NCI-H146 treated with DMSO at 0.1 percent for 48 hours (cell line): ENCODE results near the gene ZNF438.
"Not testable (repeated sequence)": the region's sequence is repeated elsewhere in the genome, so short reads cannot be mapped to it uniquely, and the experiment has no call there.

Experiments used
- DNase-seq: peaks from one replicate; lab custom pipeline; 2025; ENCODE audit not compliant: unreplicated experiment; lab: John Stamatoyannopoulos, UW

ZNF438 gene

DNA sequence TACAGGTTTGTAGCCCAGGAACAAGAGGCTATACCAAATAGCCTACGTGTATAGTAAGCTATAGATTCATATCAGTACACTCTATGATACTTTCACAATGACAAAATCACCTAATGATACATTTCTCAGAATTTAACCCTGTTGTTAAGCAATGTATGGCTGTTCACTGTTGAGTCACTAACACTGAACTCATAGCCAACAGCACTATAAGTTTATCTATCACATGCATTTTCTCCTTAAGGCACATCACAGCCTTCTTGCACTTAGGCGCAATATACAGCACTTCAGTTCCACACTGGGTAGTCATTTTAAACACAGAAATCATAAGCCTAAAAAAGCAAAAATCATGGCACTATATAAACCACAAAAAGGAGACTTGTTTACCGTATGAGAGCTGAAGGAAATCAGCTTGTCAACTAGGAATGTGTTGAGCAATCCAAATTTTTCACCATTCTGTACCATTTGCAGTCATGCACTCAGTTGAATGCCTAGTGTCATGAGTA is 45.6 kb downstream of the ZNF438 start:
- no peak for DNase-seq

DNA sequence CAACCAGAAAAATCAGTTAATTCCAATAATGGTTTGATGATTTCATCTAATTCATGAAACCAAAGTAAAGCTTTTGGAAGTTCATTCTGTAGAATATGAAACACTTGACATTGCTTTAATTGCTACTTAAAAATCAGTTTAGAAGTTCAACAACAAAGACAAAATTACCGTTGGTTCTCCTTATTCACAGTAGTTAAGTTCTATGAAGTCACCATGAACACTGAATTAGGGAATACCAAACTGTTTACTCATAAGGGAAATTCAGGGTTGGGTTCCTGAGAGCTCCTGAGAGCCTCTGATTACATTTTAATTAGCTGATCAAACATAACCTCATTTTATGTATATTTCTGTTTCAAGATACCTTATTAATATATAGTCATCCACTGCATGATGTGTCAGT is 46.2 kb downstream of the ZNF438 start:
- no peak for DNase-seq

DNA sequence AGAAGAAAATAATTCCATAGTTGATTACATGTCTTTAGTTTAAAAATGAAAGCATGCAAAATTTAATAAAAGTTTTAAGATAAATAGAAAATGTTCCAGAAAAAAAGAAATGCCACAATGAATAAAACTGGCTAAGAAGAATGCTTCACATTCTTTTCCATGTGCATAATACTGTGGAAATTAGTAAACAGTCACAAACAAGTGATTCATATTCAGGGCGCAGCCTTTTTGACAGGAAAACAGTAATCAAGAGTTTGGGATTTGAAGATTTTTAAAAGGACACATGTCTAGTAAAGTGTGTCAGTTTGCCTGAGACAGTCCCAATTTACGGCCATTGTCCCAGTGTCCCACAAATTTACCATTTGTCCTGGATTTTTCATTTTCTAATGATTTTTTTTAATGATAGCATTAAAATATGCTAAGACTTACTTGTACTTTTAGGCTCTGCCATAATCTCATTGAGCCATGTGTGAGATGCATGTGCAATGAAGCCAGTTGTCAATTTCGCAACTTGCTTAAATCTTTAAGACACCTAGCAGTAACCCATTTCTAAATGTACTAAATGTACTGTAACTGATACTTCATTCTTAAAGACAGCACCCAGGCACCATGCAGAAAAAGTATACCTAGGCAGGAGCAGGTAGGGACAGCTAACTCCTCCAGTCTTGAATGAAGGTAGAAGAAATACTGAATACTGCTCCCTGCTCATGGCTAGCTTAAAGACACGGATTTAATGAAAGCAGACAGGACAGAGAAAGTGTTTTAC is 46.9 kb downstream of the ZNF438 start:
- no peak for DNase-seq

DNA sequence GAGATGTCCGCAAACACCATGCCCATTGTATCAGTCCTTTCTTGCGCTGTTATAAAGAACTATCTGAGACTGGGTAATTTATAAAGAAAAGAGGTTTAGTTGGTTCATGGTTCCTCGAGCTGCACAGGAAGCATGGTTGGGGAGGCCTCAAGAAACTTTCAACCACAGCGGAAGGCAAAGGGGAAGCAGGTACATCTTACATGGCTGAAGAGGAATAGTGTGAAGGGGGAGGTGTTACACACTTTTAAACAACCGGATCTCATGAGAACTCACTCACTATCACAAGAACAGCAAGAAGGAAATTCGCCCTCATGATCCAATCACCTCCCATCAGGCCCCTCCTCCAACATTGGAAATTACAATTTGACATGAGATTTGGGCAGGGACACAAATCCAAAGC is 48.5 kb downstream of the ZNF438 start:
- DNase-seq: not testable (repeated sequence)

DNA sequence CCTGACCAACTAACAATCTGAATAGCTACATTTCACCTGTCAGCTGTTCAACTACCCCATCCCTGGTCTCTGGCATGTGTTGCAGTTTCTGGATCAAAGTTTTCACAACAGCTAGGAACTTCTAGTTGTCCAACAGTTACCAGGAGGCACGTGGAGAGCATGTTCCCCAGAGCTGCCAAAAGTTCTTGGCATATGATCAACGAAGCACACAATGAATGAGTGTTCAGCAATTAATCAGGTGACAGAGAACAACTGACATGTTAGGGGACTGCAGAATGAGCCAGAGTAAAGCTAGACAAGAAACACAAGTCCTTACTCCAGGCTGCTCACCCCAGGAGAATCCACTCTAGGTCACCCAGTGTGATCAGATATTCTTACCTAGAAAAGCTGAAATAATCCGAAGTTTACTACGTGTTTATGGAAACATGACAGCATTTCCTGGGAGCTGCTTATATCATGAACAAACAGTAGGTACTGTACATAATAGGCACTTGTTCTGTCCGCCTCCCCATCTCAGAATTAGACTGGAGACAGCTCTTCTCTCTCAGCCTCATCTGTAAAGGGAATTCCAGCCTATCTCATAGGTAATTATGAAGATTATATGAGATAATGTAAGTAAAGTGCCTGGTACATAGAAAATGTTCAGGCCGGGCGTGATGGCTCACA is 50.6 kb downstream of the ZNF438 start:
- no peak for DNase-seq

DNA sequence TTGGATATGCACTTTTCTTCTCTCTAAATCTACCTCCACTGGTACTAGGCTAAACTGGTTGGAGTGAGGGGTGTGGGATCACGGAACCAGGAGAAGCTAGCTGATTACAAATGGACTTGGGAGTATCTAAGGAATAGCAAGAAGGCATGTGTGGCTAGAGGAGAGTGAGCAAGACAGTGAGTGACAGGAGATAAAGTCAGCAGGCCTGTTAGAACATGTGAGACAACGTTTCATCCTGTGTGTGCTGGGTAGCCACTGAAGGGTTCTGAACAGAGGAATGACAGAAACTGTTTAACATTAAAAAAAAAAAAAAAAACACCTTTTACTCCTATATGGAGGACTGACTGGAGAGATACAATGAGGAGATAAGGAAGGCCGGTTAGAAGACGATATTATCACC is 51.7 kb downstream of the ZNF438 start:
- DNase-seq: no peak

DNA sequence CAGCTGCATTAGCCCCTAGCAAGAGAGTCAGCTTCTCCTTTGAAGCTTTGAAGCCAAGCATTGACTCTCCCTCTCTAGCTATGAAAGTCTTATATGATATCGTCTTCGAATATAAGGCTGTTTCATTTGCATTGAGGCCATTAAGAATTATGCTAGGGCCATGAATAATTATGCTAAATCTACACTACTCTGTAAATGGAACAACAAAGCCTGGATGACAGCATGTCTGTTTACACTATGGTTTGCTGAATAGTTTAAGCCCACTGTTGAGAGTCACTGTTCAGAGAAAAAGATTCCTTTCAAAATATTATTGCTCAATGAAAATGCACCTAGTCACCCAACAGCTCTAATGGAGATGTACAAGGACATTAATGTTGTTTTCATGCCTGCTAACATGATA is 52.8 kb downstream of the ZNF438 start:
- no peak for DNase-seq

DNA sequence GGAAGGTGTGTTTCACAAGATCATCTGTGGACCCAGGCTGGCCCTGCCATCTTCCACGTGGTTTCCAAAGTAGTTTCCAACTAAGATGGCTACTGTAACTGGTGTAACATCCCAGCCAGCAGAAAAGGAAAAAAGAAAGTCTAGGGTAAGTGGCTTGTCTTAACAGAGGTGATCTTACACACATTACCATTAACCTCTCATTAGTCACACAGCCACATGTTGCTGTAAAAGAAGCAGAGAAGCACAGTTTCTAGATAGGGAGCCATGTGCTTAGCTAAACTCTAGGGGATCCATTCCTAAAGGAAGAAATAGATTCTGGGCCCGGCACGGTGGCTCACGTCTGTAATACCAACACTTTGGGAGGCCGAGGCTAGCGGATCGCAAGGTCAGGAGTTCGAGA is 54.3 kb downstream of the ZNF438 start:
- DNase-seq: no peak

DNA sequence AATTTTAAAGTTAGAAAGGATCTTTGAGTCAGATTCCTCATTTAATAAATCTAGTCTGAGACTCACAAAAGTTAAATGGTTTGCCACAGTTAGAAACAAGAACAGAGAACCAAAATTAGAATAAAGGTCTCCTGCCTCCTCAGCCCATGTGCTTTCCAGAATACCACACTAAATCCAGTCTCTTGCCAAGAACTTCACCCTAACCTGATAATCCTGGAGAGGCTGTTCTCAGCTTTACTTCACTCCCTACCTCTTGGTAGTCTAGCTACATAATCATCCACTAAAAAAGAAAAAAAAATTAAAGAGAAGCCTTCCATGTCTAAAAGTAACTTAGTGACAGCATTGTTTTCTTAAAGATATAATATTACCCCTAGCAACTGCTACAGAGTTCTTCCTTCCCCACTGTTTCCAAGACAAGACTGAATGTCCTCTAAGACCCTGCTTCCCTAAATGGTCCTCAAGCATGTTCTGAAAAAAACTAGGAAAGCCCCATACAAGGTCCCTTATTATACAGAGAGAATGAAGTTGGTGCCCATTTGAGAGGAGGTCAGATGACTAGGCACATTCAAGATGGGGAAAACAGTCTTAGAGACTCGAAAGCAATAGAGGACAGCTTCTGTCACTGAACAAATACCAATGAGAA is 56.8 kb downstream of the ZNF438 start:
- no peak for DNase-seq

DNA sequence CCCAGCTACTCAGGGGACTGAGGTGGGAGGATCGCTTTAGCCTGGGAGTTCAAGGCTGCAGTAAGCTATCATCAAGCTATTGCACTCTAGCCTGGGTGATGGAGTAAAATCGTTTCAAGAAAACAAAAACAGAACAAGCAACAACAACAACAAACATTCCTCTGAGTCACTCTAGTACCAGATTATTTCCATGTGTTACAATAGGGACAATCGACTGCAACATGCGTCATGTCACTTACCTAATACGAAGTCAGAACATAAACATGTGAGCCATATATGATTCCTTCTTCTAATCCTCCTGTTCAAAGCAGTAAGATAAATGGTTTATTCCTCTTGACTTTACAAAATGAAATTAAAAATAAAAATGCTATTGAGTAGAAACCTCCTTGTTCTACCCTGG is 57.3 kb downstream of the ZNF438 start:
- no peak for DNase-seq

DNA sequence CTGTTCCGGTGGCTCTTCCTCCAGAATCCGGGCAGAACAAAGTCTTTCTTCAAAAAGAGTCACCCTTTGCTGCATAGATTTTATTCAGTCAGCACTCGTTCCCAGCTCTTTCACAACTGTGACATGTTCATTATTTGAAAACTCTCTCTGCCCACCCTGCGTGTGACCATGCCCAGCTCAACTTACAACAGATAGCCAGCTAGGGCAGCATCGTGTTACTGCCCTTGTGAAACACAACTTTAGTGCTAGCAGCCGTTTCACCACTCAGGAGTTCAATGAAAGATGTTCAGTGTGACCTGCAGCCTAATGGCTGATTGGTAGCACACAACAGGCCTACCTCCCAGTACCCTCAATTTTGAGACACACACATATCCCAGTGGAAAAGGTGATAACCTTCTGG is 57.9 kb downstream of the ZNF438 start:
- no peak for DNase-seq

DNA sequence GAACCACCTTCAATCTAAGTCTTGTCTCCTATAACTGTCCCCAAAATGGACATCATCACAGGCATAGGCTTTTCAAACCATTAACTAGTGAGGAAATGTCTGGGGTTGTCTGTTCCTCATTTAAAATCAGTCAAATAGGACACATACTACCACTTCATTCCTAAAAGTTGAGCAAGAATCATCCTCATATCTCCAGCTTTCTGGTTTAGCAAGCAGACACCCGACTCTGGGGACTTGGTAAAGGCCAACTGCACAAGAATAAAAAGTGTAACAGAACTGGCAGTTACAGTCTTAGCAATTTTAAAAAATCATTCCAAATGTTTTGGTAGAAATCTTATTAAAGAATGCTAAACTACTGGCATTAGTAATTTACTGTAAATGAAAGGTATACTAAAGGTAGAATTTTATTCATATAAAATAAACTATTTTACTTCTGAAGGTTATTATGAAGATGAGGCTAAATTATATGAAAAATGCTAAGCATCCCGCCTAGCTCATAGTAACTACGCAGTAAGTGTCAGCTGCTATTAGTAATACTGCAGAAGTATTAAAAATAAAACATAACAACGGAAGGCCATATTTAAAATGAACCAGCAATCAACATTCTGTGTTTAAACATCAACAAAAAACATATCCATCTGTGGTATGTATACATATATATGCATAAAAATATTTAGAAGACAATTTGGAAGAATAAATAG is 60.8 kb downstream of the ZNF438 start:
- no peak for DNase-seq

DNA sequence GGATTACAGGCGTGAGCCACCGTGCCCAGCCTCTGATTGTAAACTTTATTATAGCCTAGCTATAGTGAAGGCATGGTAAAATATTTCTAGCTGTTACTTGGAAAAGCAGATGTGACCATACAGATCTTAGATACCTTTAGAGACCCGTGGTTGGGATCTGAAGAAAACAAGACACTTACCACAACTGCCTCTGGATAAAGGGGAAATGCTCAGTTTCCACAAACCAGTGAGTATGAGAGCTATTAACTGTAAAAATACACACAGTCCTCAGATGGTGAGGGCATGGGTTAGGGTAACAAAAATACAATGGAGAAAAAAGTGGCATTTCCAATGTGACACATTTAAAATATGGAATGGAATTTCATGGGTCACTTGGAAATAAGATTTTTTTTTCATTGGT is 63.0 kb downstream of the ZNF438 start:
- DNase-seq: no peak

DNA sequence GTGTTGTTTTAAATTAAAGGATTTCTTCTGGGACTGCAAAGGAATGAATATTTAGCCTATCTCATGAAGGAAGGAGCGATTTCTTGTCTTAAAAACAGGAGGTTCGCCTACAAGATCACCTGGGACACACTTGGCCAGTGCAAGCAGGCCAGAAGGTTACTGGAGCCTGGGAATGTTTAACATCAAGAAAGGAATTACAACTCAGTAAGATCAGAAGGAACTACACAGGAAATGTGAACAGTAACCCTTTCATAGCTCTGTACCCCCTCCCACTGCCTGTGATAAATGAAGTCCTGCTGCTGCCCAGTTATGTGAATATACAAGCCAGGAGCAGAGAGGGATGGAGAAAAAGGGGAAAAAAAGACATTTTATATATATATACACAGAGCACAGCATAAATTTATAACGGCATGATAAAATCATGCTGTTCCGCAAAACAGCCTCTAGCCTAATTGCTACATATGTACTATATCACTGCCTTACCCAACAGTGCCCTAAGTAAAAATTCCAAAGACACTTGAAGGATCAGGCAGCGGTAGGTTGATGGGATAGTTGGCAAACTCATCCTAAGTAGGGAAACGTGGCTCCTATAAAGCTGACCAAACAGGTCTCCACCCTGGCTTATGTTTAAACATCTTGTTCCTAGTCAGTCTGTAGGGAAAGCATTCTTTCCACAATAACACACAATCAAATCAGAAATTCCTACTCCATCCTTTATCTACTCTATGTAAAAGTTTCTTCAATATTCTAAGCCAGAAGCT is 63.8 kb downstream of the ZNF438 start:
- DNase-seq: no peak

DNA sequence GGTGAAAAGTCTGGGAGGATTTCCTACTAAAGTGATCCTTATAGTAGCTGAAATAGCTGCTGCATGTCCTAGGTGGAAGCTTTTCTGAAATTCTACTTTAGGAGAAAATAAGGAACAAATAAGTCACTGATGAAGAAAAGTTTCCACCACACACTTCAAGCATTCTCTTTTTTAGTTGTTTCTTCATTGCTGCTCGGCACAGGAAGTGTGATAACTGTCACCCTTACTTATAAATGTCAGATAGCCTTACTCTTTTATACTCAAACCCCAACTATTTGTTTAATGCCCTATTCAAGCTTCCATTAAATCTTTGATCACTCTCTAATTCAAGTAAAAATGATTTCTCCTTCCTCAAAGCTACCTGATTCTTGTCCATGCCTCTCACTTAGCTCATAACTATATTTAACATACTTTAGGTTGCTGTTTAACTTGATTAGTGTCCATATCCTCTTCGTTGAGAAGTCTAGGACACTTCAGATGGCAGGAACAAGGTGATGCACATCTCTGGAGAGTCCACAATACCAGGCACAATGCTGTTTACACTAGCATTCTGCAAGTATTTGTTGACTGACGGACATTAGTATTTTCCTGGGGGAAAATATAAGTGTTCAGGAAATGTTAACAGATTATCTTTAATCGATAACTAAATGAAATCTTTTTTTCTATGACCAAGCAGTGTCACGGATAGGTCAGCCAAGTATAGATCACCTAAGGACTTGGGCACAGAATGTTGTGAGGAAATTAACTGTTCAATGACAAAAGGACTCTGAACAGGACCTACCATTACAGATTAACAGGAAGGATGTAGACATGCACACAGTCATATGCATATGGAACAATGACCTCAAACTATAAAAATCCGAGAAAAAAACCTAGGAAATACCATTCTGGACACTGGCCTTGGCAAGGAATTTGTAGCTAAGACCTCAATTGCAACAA is 67.4 kb downstream of the ZNF438 start:
- DNase-seq: no peak

DNA sequence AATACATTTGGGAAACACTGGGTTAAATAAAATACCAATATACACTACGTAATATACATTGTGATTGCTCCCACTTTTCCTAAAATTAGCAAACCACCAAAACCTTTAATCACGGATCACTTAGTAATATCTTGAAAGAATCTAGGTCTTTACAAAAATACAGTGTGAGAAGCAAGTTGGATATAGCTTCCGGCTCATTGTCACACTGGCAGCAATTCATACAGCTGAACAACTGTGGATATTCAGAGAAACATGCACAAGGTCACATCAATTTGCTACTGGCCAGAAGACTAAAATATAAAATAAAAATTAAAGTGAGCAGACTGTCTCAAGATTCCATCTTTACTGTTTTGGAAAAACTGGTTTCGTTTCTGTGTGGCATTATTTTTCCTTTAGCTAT is 69.1 kb downstream of the ZNF438 start:
- DNase-seq: no peak

DNA sequence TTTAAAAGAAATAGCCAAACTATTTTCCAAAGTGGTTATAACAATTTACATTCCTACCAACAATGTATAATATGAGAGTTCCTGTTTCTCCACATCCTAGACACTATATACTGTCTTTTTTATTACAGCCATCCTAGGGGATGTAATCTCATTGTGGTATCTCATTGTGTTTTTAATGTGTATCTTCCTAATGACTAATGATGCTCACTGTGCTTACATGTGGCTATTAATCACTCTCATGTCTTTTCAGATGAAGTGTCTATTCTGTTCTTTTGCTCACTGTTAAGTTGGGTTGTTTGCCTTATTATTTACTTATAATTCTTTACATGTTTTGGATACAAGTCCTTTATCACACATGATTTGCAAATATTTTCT is 71.8 kb downstream of the ZNF438 start:
- DNase-seq: no peak

DNA sequence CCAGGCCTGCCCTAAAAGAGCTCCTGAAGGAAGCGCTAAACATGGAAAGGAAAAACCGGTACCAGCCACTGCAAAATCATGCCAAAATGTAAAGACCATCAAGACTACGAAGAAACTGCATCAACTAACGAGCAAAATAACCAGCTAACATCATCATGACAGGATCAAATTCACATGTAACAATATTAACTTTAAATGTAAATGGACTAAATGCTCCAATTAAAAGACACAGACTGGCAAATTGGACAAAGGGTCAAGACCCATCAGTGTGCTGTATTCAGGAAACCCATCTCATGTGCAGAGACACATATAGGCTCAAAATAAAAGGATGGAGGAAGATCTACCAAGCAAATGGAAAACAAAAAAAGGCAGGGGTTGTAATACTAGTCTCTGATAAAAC is 82.4 kb downstream of the ZNF438 start:
- DNase-seq: not testable (repeated sequence)

DNA sequence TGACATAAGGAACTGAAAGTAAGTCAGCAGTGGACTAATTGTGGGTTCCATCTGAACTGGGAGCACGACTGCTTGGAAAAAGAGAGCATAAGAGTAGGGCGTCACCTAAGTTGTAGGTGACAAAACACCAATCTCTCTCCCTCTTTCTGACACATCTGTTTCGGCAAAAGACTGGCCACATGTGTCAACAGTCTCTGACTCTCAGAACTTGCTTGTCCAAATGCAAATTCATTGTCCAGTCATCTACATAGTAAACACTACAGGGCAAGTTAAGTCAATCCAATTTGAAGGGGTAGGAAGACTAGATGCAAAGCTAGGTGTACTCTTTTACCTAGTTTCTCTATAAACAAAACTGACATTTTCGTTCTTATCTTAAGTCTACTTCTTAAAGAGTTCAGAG is 87.7 kb downstream of the ZNF438 start:
- no peak for DNase-seq

DNA sequence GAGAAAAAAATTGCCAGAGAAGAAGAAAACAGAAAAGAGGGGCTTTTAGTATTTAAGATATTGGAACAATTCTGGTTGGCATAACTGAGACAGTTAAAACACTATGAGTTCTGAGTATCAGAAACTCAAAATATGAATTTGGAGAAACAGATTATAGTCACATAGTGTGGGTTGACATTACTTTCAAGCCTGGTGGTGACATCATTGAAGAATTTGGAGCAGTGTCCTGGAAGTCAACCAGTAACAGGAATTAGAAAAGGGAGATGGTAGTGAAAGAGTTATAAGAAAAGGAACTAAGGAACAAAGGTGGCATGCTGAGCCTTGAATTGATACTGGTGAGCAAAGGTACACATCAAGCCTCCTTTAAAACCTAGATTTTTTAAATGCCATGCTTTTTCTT is 88.2 kb downstream of the ZNF438 start:
- DNase-seq: no peak
